Lung (tissue), 12 donors: Measurements from ENCODE around the gene NKRF. TPM values are rescaled to one million over a fixed set of nuclear protein-coding genes. Genes with fewer than 3 reads are reported as not detected.

Experiments used
- ATAC-seq: fragments of 200-7000 bp; cut with Tn5 transposase; one replicate; pipeline ENCODE4 v1.9.1; 2020; ENCODE audit warnings: moderate number of reproducible peaks; ENCODE audit not compliant: insufficient read depth, low FRiP score
- DNase-seq, 3 donors: peaks; one replicate each; pipeline ENCODE4 v3.0.0-alpha.2; 2013 to 2017
- H3K27ac ChIP-seq, 2 donors: one replicate each; pipeline ENCODE4 v1.5.1; 2013; ENCODE audit warnings: mild to moderate bottlenecking in 2 of 2, moderate library complexity in 2 of 2, control low read depth in 1 of 2, inconsistent platforms in 1 of 2, low read depth in 1 of 2, low read length in 1 of 2
- H3K27me3 ChIP-seq, 3 donors: one replicate each; pipeline ENCODE4 v1.5.1; 2013; ENCODE audit warnings: low read length in 2 of 3; ENCODE audit not compliant: control insufficient read depth in 3 of 3, insufficient read depth in 3 of 3
- H3K36me3 ChIP-seq, 4 donors: one replicate each; pipeline ENCODE4 v1.5.1; 2013; ENCODE audit warnings: low read length in 4 of 4, mild to moderate bottlenecking in 1 of 4, moderate library complexity in 1 of 4; ENCODE audit not compliant: control insufficient read depth in 4 of 4, insufficient read depth in 4 of 4
- H3K4me1 ChIP-seq, 5 donors: one replicate each; pipeline ENCODE4 v1.5.1; 2013; ENCODE audit warnings: low read length in 5 of 5, mild to moderate bottlenecking in 2 of 5, moderate library complexity in 1 of 5; ENCODE audit not compliant: control insufficient read depth in 5 of 5, insufficient read depth in 5 of 5
- H3K4me3 ChIP-seq: one replicate; pipeline ENCODE4 v1.5.1; 2013; ENCODE audit warnings: mild to moderate bottlenecking, control low read depth, moderate library complexity
- H3K9ac ChIP-seq, 2 donors: one replicate each; pipeline ENCODE4 v1.5.1; 2013; ENCODE audit warnings: low read length in 2 of 2, control low read depth in 1 of 2; ENCODE audit not compliant: insufficient read depth in 1 of 2
- H3K9me3 ChIP-seq, 4 donors: one replicate each; pipeline ENCODE4 v1.5.1; 2013; ENCODE audit warnings: low read length in 3 of 4, mild to moderate bottlenecking in 1 of 4, moderate library complexity in 1 of 4; ENCODE audit not compliant: control insufficient read depth in 4 of 4, insufficient read depth in 3 of 4
- WGBS, 2 donors: extraction: QIAGEN DNeasy Blood & Tissue Kit; methylation state at CpG; one replicate each; pipeline ENCODE4 v1.1.7; 2013; 5-methylcytosine and 5-hydroxymethylcytosine counted together
- polyA plus RNA-seq, 2 donors: library from polyadenylated mRNA; stranded (reverse); fragments of 200-250 nt; gene quantifications; one replicate each; pipeline ENCODE4 v1.2.1, GENCODE V29; 2013
- total RNA-seq, 2 donors: library from RNA; depleted of rRNA in 1 of 2; stranded (reverse); fragments of >200 nt in 1 of 2; gene quantifications; one replicate each; pipeline ENCODE4 v1.2.1, GENCODE V29; 2014 to 2021
- TF ChIP-seq, protein P1 (sequence below): IDR thresholded peaks from 2 replicates; pipeline ENCODE4 v1.5.1; 2012; ENCODE audit warnings: mild to moderate bottlenecking; ENCODE audit errors: control extremely low read depth, extremely low read depth
- donor health status: control.
- donor health status: control.
- donor health status: Bipolar disorder and iron deficiency.
- donor health status: healthy.
- donor health status: DM: yes; HTN: yes; CAD: no.

NKRF gene
- total and polyA plus RNA-seq, 4 donors: 4.1 to 9.6 (median 6.5) TPM

DNA sequence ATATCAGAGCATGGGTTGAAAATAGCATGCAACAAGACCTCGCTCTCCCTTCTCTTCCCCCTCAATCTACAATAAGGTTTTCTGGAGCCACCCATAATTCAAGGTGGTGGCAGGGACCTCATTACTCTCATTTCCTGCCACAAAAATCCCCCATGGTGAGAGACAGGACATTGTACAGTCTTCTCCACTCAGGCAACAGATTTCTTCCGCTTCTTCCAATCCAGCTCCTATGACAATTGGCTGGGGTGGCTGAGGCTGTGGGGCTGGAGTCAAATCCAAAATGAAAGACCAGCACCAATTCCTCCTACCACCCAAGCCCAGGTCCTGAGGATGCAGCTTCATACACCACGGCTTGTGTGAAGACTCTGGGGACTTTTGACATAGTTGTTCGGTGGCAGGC is 40.3 kb upstream of the NKRF start:
- TF ChIP-seq, protein P1, sequence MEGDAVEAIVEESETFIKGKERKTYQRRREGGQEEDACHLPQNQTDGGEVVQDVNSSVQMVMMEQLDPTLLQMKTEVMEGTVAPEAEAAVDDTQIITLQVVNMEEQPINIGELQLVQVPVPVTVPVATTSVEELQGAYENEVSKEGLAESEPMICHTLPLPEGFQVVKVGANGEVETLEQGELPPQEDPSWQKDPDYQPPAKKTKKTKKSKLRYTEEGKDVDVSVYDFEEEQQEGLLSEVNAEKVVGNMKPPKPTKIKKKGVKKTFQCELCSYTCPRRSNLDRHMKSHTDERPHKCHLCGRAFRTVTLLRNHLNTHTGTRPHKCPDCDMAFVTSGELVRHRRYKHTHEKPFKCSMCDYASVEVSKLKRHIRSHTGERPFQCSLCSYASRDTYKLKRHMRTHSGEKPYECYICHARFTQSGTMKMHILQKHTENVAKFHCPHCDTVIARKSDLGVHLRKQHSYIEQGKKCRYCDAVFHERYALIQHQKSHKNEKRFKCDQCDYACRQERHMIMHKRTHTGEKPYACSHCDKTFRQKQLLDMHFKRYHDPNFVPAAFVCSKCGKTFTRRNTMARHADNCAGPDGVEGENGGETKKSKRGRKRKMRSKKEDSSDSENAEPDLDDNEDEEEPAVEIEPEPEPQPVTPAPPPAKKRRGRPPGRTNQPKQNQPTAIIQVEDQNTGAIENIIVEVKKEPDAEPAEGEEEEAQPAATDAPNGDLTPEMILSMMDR: no peak
- Histone ChIP-seq H3K27me3 (no peaks in the 10 kb centered on the region), H3K27ac (no peak overlapping the region), H3K4me3 (no peak overlapping the region), H3K36me3 (peaks cover 0 to 3% (median 1%) of the 10 kb centered on the region in 4 donors), H3K9me3 (no peaks in the 10 kb centered on the region), H3K9ac (no peak overlapping the region), H3K4me1 (no peaks in the 10 kb centered on the region)
- 85 to 100% methylated on average over 4 of the region's 4 CpGs for WGBS, 2 donors
- no peak for DNase-seq
- ATAC-seq: no peak

DNA sequence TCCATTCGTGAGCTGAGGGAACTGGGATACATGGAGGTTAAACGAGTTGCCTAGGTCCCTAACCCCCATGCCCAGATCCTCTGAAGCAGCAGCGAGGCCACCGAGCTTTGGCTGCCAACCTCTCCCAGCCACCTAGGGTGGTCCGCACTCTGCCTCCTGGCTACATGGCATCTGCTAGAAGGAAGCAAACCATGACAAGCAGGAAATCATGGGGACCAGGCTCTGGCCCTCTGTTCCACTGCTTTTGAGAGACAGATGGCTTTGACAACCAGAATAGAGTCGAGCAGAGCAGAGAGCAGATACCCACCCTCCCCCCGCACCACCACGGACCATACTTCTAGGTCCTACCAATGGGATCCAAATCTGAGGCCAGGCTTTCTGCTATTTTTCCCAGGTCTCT is 37.5 kb upstream of the NKRF start:
- H3K27ac ChIP-seq: no peak overlapping the region
- no peak overlapping the region for H3K4me3 ChIP-seq
- TF ChIP-seq, protein P1: no peak
- H3K9ac ChIP-seq: no peak overlapping the region
- ATAC-seq: no peak
- H3K36me3 ChIP-seq: peaks cover 0 to 6% (median 0%) of the 10 kb centered on the region in 4 donors
- H3K27me3 ChIP-seq: no peaks in the 10 kb centered on the region
- 82 to 86% methylated on average over 8 of the region's 8 CpGs for WGBS, 2 donors
- no peaks in the 10 kb centered on the region for H3K9me3 ChIP-seq
- no peak for DNase-seq
- no peaks in the 10 kb centered on the region for H3K4me1 ChIP-seq

DNA sequence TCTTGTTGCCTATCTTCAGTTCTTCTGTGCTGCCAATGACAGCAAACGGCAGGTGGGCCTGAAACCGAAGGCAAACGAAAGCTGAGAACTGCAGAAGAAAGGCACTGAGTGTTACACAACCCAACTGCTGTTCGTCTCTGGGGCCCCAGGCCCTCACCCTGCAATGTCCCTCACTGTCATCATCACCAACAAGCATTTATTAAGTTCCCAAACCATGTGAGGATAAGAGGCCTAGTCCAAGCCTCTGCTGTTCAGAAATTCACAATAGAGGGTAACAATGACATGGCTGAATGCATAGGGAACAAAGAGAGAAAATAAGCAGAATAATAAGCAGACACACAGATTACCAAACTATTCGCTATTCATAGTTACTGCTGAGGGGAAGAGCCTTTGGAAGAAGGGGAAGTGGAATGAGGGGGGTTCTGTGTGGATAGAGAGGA is 34.5 kb upstream of the NKRF start:
- Histone ChIP-seq H3K27me3 (no peaks in the 10 kb centered on the region), H3K4me3 (no peak overlapping the region), H3K4me1 (no peaks in the 10 kb centered on the region), H3K36me3 (peaks cover 0 to 13% (median 2%) of the 10 kb centered on the region in 4 donors), H3K27ac (no peak overlapping the region), H3K9ac (no peak overlapping the region), H3K9me3 (peaks cover 0 to 2% (median 0%) of the 10 kb centered on the region in 4 donors)
- WGBS, 2 donors: 50 to 65% methylated on average over 5 of the region's 5 CpGs
- DNase-seq (no peak), ATAC-seq (no peak)
- TF ChIP-seq, protein P1: no peak
